DOHH2 (cell line): ENCODE data around the gene CYP2J2.

Experiments
- H3F3A ChIP-seq: fragments of 200-600 bp; sonication (generic), shearing (Covaris generic); 2 replicates; pipeline ENCODE4 v1.6.0; 2016; ENCODE audit warnings: antibody characterized with exemption, mild to moderate bottlenecking; ENCODE audit not compliant: control insufficient read depth, insufficient read depth
- H3K27ac ChIP-seq: fragments of 200-600 bp; sonication (generic); 2 replicates; pipeline ENCODE4 v1.5.1; 2014; ENCODE audit warnings: low read depth, mild to moderate bottlenecking, low read length, moderate library complexity
- H3K27me3 ChIP-seq: fragments of 200-600 bp; sonication (generic); 2 replicates; pipeline ENCODE4 v1.6.1; 2014; ENCODE audit warnings: mild to moderate bottlenecking, low read length, mixed read lengths; ENCODE audit not compliant: control insufficient read depth
- H3K36me3 ChIP-seq: fragments of 200-600 bp; sonication (generic); 2 replicates; pipeline ENCODE4 v1.6.1; 2014; ENCODE audit warnings: mild to moderate bottlenecking, low read length, moderate library complexity, mixed read lengths; ENCODE audit not compliant: control insufficient read depth
- H3K4me1 ChIP-seq: fragments of 200-600 bp; sonication (generic); 2 replicates; pipeline ENCODE4 v1.6.1; 2014; ENCODE audit warnings: mild to moderate bottlenecking, low read length, mixed read lengths; ENCODE audit not compliant: control insufficient read depth
- H3K4me2 ChIP-seq: fragments of 200-600 bp; sonication (generic); 2 replicates; pipeline ENCODE4 v1.6.0; 2014; ENCODE audit warnings: mild to moderate bottlenecking, low read length, moderate library complexity
- H3K4me3 ChIP-seq: fragments of 200-600 bp; sonication (generic); 2 replicates; pipeline ENCODE4 v1.5.1; 2014; ENCODE audit warnings: mild to moderate bottlenecking, low read length, mixed read lengths
- H3K79me2 ChIP-seq: fragments of 200-600 bp; sonication (generic); 2 replicates; pipeline ENCODE4 v1.6.1; 2014; ENCODE audit warnings: mild to moderate bottlenecking, low read length, mixed read lengths; ENCODE audit not compliant: control insufficient read depth
- H3K9me2 ChIP-seq: fragments of 200-600 bp; sonication (generic); replicated peaks from 2 replicates; pipeline ENCODE4 v1.6.1; 2014; ENCODE audit warnings: mild to moderate bottlenecking, low read length, mixed read lengths; ENCODE audit not compliant: control insufficient read depth
- H3K9me3 ChIP-seq: fragments of 200-600 bp; sonication (generic); 2 replicates; pipeline ENCODE4 v1.6.1; 2014; ENCODE audit warnings: antibody characterized with exemption, low read length, mixed read lengths; ENCODE audit not compliant: control insufficient read depth, insufficient read depth
- H4K20me1 ChIP-seq: fragments of 200-600 bp; sonication (generic); 2 replicates; pipeline ENCODE4 v1.6.0; 2014; ENCODE audit warnings: low read depth, mild to moderate bottlenecking, antibody characterized with exemption, low read length, moderate library complexity; ENCODE audit not compliant: control insufficient read depth, insufficient read depth
- EZH2phosphoT487 ChIP-seq: fragments of 200-600 bp; sonication (generic); IDR thresholded peaks from 2 replicates; pipeline ENCODE4 v1.6.1; 2017; ENCODE audit warnings: borderline replicate concordance, mild to moderate bottlenecking, antibody characterized with exemption, low read length, moderate library complexity, mixed read lengths
- TF ChIP-seq, protein P1 (sequence below): fragments of 200-600 bp; sonication (generic); IDR thresholded peaks from one replicate; pipeline ENCODE4 v1.5.1; 2014; ENCODE audit warnings: antibody characterized with exemption, mild to moderate bottlenecking, low read depth, low read length; ENCODE audit not compliant: poor library complexity, severe bottlenecking

The CYP2J2 gene

DNA sequence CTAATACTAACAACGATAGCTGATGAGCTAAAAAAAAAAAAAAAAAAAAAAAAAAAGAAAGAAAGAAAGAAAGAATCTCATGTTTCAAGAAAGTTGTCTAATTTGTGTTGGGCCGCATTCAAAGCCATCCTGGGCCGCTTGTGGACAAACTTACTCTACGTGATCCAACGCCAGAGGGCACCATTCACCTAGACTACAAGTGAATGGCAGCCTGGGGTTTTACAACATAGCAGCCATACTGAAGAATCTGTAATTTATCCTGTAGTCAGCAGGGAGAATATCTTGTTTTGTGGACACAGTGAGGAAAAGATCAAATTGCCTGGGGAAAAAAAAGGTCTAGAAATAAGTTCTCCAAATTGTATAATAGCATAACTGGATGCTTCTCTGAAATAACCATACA is 47.0 kb downstream of the CYP2J2 start:
- H3K27ac ChIP-seq, result no peak overlapping the region
- H3K4me2 ChIP-seq, result no peak overlapping the region
- no peaks in the 10 kb centered on the region for H3K79me2 ChIP-seq

DNA sequence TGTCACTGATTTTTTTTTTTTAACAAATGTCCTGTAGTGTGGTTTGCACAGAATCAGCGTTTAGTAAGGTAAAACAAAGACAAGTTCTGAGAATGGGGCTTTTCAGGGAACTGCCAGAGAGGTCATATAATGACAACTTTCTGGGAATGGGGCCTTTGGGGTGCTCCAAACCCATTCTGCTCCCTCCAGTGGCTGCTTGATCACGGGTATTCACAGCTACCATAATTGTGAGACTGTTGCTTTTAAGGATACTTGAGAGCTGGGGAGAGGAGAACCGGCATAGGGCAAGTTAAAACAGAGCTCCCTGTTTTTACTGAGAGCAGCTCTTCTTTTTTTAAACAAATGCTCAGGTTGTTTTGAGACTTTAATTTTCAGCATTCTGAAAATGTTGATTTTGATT is 48.2 kb downstream of the CYP2J2 start:
- Histone ChIP-seq H4K20me1 (no peaks in the 10 kb centered on the region), H3K9me3 (no peaks in the 10 kb centered on the region), H3F3A (no peaks in the 10 kb centered on the region), H3K79me2 (no peaks in the 10 kb centered on the region), H3K36me3 (no peaks in the 10 kb centered on the region), H3K9me2 (no peaks in the 10 kb centered on the region), H3K4me2 (no peak overlapping the region), H3K4me3 (no peak overlapping the region), H3K27ac (no peak overlapping the region), H3K4me1 (no peaks in the 10 kb centered on the region), H3K27me3 (no peaks in the 10 kb centered on the region)
- TF ChIP-seq, protein P1, sequence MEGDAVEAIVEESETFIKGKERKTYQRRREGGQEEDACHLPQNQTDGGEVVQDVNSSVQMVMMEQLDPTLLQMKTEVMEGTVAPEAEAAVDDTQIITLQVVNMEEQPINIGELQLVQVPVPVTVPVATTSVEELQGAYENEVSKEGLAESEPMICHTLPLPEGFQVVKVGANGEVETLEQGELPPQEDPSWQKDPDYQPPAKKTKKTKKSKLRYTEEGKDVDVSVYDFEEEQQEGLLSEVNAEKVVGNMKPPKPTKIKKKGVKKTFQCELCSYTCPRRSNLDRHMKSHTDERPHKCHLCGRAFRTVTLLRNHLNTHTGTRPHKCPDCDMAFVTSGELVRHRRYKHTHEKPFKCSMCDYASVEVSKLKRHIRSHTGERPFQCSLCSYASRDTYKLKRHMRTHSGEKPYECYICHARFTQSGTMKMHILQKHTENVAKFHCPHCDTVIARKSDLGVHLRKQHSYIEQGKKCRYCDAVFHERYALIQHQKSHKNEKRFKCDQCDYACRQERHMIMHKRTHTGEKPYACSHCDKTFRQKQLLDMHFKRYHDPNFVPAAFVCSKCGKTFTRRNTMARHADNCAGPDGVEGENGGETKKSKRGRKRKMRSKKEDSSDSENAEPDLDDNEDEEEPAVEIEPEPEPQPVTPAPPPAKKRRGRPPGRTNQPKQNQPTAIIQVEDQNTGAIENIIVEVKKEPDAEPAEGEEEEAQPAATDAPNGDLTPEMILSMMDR, result no peak
- no peak for TF ChIP-seq EZH2phosphoT487

More for the DNA sequence above, 47.0 kb downstream of the CYP2J2 start:
- H3K36me3 ChIP-seq, result no peaks in the 10 kb centered on the region
- no peaks in the 10 kb centered on the region for H3K9me2 ChIP-seq
- no peaks in the 10 kb centered on the region for H3K27me3 ChIP-seq
- H3K4me1 ChIP-seq, result no peaks in the 10 kb centered on the region
- H3K9me3 ChIP-seq, result no peaks in the 10 kb centered on the region
- TF ChIP-seq EZH2phosphoT487, result no peak
- TF ChIP-seq, protein P1, result peak; percentile 30
- H3K4me3 ChIP-seq, result no peak overlapping the region
- no peaks in the 10 kb centered on the region for H3F3A ChIP-seq
- H4K20me1 ChIP-seq, result no peaks in the 10 kb centered on the region

DNA sequence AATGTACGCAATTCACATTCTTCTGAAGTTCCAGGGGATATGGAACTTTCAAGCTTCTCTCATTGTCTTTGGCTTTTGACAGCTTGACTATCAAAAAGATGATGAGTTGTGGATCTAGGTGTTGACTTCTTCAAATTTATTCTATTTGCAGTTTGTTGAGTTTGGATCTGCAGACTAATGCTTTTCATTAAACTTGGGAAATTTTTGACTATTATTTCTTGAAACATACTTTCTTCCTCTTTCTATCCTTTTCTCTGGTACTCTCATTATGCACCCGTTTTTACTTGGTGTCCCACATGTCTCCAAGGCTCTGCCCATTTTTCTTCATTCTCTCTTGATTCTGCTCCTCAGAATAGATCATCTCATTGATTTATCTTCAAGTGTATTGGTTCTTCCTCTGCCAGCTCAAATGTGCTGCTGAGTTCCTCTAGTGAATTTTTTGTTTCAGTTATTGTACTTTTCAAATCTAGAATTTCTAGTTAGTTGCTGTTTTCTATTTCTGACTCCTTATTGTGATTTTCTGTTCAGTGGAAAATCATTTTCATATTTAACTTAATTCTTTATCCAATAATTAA is 49.4 kb downstream of the CYP2J2 start:
- TF ChIP-seq, protein P1, result no peak

DNA sequence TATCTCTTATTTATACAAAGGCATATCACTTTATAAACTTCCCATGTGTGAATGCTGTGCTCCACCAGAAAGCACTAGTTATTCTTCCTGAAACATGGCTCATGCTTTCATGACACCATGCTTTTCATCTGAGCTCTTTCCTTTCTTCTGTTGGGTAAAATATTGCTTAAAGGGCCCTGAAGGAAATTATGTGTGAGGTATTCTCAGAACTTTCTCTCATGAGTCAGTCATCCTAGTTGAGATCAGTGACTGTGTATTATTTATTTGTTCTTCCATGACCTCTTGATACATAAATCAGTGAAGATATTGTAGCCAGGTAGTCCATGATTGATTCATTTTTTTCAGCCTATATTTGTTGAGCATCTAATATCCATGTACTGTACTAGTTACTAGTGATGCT is 54.8 kb downstream of the CYP2J2 start:
- Histone ChIP-seq H3K4me3 (no peak overlapping the region), H3K79me2 (no peaks in the 10 kb centered on the region), H3K9me3 (no peaks in the 10 kb centered on the region), H3K27ac (no peak overlapping the region), H3K9me2 (no peaks in the 10 kb centered on the region), H3K27me3 (no peaks in the 10 kb centered on the region), H4K20me1 (no peaks in the 10 kb centered on the region), H3K36me3 (no peaks in the 10 kb centered on the region), H3K4me2 (no peak overlapping the region), H3K4me1 (no peaks in the 10 kb centered on the region), H3F3A (no peaks in the 10 kb centered on the region)
- TF ChIP-seq EZH2phosphoT487, result no peak
- TF ChIP-seq, protein P1, result no peak

More for the DNA sequence above, 49.4 kb downstream of the CYP2J2 start:
- no peaks in the 10 kb centered on the region for H3F3A ChIP-seq
- no peaks in the 10 kb centered on the region for H3K9me3 ChIP-seq
- no peak overlapping the region for H3K4me2 ChIP-seq
- no peaks in the 10 kb centered on the region for H3K79me2 ChIP-seq
- no peaks in the 10 kb centered on the region for H3K4me1 ChIP-seq
- no peak overlapping the region for H3K4me3 ChIP-seq
- H3K27me3 ChIP-seq, result no peaks in the 10 kb centered on the region
- H3K27ac ChIP-seq, result no peak overlapping the region
- no peaks in the 10 kb centered on the region for H3K36me3 ChIP-seq
- H3K9me2 ChIP-seq, result no peaks in the 10 kb centered on the region
- H4K20me1 ChIP-seq, result no peaks in the 10 kb centered on the region
